ENCODE measurements around the gene HDAC11.
"Not testable (repeated sequence)": the region's sequence is repeated elsewhere in the genome, so short reads cannot be mapped to it uniquely, and the experiment has no call there.

- TF ChIP-seq, protein P1, sequence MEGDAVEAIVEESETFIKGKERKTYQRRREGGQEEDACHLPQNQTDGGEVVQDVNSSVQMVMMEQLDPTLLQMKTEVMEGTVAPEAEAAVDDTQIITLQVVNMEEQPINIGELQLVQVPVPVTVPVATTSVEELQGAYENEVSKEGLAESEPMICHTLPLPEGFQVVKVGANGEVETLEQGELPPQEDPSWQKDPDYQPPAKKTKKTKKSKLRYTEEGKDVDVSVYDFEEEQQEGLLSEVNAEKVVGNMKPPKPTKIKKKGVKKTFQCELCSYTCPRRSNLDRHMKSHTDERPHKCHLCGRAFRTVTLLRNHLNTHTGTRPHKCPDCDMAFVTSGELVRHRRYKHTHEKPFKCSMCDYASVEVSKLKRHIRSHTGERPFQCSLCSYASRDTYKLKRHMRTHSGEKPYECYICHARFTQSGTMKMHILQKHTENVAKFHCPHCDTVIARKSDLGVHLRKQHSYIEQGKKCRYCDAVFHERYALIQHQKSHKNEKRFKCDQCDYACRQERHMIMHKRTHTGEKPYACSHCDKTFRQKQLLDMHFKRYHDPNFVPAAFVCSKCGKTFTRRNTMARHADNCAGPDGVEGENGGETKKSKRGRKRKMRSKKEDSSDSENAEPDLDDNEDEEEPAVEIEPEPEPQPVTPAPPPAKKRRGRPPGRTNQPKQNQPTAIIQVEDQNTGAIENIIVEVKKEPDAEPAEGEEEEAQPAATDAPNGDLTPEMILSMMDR (conservative IDR thresholded peaks at IDR 0.05; ENCODE audit: low read length): not testable (repeated sequence)
- not testable (repeated sequence) for TF ChIP-seq EZH2phosphoT487 (IDR thresholded peaks at IDR 0.05; ENCODE audit: borderline replicate concordance, low read depth, low read length)
Observed at GRCh38 chr3:13442882-13443281, 37.2 kb upstream of the HDAC11 start.

All from OCI-LY7 (cell line).